ENCODE data around the gene SRSF3.
"Not testable (repeated sequence)": the region's sequence is repeated elsewhere in the genome, so short reads cannot be mapped to it uniquely, and the experiment has no call there.

SRSF3 gene

GRCh38 chr6:36594029-36594815, at the start of gene SRSF3:
SRSF3 (plus strand) TSS chr6:36594362; CDS start chr6:36596763, 2,401 bp downstream.
- DNase-seq = peak; percentile 90

GRCh38 chr6:36545767-36546307, 48.3 kb upstream of the SRSF3 start:
- DNase-seq = no peak

GRCh38 chr6:36546308-36546919, 47.7 kb upstream of the SRSF3 start:
- no peak for DNase-seq

- peak; percentile 33 for DNase-seq
Measured at GRCh38 chr6:36546920-36547645, 47.1 kb upstream of the SRSF3 start, which contains the start of gene STK38. STK38 (minus strand) TSS chr6:36547479; CDS start chr6:36540202, 7,277 bp downstream.

- no peak for DNase-seq
Measured at GRCh38 chr6:36547646-36548400, 46.3 kb upstream of the SRSF3 start.

GRCh38 chr6:36548401-36548743, 45.8 kb upstream of the SRSF3 start:
- no peak for DNase-seq

- no peak for DNase-seq
Measured at GRCh38 chr6:36550473-36551000, 43.6 kb upstream of the SRSF3 start.

- no peak for DNase-seq
Measured at GRCh38 chr6:36555750-36556252, 38.4 kb upstream of the SRSF3 start.

- DNase-seq = no peak
Measured at GRCh38 chr6:36556281-36556680, 37.9 kb upstream of the SRSF3 start.

GRCh38 chr6:36559011-36559793, 35.0 kb upstream of the SRSF3 start:
- DNase-seq = no peak

GRCh38 chr6:36560822-36561221, 33.3 kb upstream of the SRSF3 start:
- no peak for DNase-seq

- DNase-seq = no peak
Measured at GRCh38 chr6:36563237-36563927, 30.8 kb upstream of the SRSF3 start.

GRCh38 chr6:36563928-36564284, 30.3 kb upstream of the SRSF3 start:
- DNase-seq = no peak

GRCh38 chr6:36566418-36566905, 27.7 kb upstream of the SRSF3 start:
- no peak for DNase-seq

GRCh38 chr6:36570264-36570663, 23.9 kb upstream of the SRSF3 start:
- no peak for DNase-seq

GRCh38 chr6:36571122-36572043, 22.8 kb upstream of the SRSF3 start:
- DNase-seq = no peak

GRCh38 chr6:36572353-36573311, 21.5 kb upstream of the SRSF3 start:
- DNase-seq = not testable (repeated sequence)

GRCh38 chr6:36574679-36575078, 19.5 kb upstream of the SRSF3 start:
- DNase-seq = no peak

Data from DMS153 (cell line).